GM21528 (cell line): ENCODE data around the gene LBX2.
A peak's percentile ranks its signal among the peaks of the same experiment; 100 is the strongest.

ENCODE experiments used
- ATAC-seq: cut with Tn5 transposase; IDR thresholded peaks from one replicate; pipeline ENCODE4 v1.9.1; 2021; ENCODE audit warnings: mild to moderate bottlenecking, moderate library complexity; ENCODE audit not compliant: unreplicated experiment, low FRiP score

Gene LBX2

GRCh38 chr2:74499267-74499939 lies at the start of gene LBX2:
TSS of gene LBX2 (minus strand) at chr2:74499603. CDS start at chr2:74499537, 66 bp downstream.
- ATAC-seq, result no peak

GRCh38 chr2:74548285-74548899 lies 49.0 kb upstream of the LBX2 start:
- ATAC-seq, result no peak

GRCh38 chr2:74546004-74546403 lies 46.6 kb upstream of the LBX2 start:
- ATAC-seq, result no peak

GRCh38 chr2:74544634-74545033 lies 45.2 kb upstream of the LBX2 start:
- no peak for ATAC-seq

GRCh38 chr2:74542978-74543377 lies 43.6 kb upstream of the LBX2 start:
- no peak for ATAC-seq

GRCh38 chr2:74540291-74540690 lies 40.9 kb upstream of the LBX2 start:
- ATAC-seq, result no peak

GRCh38 chr2:74538881-74539339 lies 39.5 kb upstream of the LBX2 start:
- no peak for ATAC-seq

- ATAC-seq, result no peak
These were observed 37.7 kb upstream of the LBX2 start for GRCh38 chr2:74537140-74537539.

- no peak for ATAC-seq
These were observed 37.0 kb upstream of the LBX2 start for GRCh38 chr2:74536166-74536950.

- ATAC-seq, result no peak
These were observed 36.1 kb upstream of the LBX2 start for GRCh38 chr2:74535440-74535965.

- no peak for ATAC-seq
These were observed 35.0 kb upstream of the LBX2 start for GRCh38 chr2:74534411-74534810.

GRCh38 chr2:74533464-74533863 lies 34.1 kb upstream of the LBX2 start:
- no peak for ATAC-seq

GRCh38 chr2:74532222-74532621 lies 32.8 kb upstream of the LBX2 start:
- no peak for ATAC-seq

GRCh38 chr2:74531666-74532065 lies 32.3 kb upstream of the LBX2 start:
- ATAC-seq, result no peak

GRCh38 chr2:74530239-74531187 lies 31.1 kb upstream of the LBX2 start:
- ATAC-seq, result peak; percentile 22

GRCh38 chr2:74529357-74530238 lies 30.2 kb upstream of the LBX2 start, which contains the start of the genes AUP1 and HTRA2:
TSS of gene AUP1 (minus strand) at chr2:74529706. CDS start at chr2:74529629, 77 bp downstream.
TSS of gene HTRA2 (plus strand) at chr2:74529933. CDS start at chr2:74530007, 74 bp downstream.
- peak; percentile 79 for ATAC-seq

- ATAC-seq, result peak; percentile 7
These were observed 29.4 kb upstream of the LBX2 start for GRCh38 chr2:74528600-74529356.

- no peak for ATAC-seq
These were observed 28.3 kb upstream of the LBX2 start for GRCh38 chr2:74527741-74528140.
